Stimulated activated CD4-positive, alpha-beta T cell treated with anti-CD3 and anti-CD28 coated beads, Interleukin-2, amount 100 ng/mL, for 4 hours (primary cell): ENCODE results near the gene PIGC.

ENCODE experiments used
- DNase-seq: peaks from one replicate; pipeline ENCODE4 v3.0.0-alpha.2; 2020; ENCODE audit warnings: low read depth

Gene PIGC

DNA sequence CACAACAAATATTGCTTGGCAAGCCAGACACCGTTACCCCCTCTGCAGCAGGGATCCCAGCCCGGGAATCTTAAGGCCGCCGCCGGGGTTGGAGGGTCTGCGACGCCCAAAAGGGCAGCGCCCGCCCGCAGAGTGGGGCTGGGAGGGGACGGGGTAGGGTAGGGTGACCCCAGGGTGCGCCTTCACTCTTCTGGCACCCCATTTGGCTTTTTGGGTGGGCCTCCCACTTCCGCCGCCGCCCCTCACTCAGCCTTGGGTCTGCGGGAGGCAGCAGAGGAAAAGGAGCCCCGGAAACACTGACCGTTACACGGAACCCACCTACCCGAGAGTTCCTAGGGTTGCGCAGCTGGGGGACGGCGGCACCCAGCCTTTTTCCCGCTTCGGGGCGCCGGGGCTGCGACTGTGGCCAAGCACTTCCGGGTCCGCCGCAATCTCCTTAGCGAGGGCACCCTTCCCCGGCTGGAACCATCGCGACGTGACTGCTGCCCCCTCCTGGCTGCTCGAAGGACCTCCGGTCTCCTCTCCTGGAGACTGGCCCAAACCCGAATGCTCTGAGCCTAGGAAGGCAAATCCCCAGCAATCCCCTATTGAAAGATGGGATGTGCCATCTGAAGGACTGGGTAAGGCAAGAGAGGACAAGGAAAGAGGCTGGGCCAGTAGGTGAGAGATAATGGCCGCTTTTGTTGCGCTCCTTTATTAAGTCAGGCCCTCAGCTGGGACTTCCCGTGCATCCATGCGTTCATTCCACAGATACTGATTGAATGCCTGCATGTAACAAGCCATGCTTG lies at the start of gene PIGC:
TSS of gene PIGC (minus strand) at position 404 of the 788 bp plus-strand sequence. CDS start 1,447 bp downstream, outside the sequence.
- DNase-seq: peak; percentile 87

DNA sequence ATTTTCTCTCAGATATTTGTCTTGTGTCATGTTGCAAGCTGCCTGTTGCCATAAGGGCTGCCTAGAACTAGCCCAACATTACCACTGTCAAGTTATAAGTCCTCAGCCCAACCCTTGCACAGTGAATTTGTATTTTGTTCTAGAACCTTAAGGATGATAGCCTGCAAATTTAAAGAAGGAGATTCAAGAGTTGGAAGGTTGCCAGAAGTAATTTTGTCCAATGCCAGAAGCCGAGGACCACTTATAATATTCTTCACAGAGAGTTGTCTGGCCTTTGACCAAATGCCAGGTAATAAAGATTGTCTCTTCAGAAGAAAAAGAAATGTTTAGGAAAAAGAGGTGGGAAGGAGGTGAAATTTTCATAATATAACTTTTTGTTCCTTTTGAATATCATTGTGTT lies 48.6 kb upstream of the PIGC start:
- no peak for DNase-seq

DNA sequence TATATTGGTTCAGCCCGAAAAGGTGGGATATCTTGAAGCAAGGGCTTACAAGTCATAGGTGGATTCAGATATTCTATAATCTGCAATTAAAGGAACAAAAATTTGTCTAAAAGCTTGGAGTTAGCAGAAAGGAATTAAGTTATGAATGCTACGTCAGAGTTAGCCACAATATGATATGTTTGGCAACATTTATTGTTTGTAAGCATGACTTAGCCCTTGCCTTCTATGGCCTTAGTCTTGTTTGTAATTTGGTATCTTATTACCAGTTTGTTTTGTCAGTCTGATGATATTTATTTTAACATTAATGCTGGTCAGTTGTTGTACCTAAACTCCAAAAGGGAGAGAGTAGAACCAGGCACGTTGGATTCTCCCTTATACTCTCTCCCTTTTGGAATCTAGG lies 46.0 kb upstream of the PIGC start:
- DNase-seq: no peak

DNA sequence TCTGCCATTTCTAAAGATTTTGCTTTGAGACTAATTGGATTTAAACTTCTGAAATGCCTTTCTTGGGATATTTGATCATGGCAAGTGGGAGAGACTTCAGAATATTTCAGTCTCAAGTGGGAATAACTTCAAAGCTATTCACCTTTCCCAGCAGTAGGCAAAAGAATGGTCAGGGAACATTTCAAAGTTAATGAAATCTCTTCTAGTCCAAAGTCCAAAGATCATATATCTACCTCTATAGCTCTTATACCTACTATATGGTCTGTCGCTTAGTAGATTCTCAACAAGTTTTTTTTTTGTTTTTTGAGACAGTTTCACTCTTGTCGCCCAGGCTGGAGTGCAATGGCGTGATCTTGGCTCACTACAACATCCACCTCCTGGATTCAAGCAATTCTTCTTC lies 44.5 kb upstream of the PIGC start:
- no peak for DNase-seq

DNA sequence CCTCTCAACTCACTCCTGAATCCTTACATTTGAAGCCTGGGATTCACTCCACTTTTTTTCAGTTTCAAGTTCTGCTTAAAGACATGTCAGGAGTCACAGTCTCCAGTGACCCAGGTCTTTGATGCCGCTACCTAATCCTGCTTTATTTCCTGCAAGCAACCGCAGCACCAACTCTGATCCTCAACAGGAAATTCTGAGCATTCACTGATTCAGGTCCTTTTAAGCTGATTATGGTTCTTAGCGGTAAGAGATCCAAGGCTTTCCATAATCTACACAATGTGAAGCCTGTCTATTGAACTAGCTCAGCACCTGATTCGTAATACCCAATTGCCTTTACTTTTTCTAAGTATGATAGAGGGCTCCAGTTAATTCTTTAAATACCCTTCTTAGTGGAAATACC lies 43.7 kb upstream of the PIGC start:
- DNase-seq: no peak

DNA sequence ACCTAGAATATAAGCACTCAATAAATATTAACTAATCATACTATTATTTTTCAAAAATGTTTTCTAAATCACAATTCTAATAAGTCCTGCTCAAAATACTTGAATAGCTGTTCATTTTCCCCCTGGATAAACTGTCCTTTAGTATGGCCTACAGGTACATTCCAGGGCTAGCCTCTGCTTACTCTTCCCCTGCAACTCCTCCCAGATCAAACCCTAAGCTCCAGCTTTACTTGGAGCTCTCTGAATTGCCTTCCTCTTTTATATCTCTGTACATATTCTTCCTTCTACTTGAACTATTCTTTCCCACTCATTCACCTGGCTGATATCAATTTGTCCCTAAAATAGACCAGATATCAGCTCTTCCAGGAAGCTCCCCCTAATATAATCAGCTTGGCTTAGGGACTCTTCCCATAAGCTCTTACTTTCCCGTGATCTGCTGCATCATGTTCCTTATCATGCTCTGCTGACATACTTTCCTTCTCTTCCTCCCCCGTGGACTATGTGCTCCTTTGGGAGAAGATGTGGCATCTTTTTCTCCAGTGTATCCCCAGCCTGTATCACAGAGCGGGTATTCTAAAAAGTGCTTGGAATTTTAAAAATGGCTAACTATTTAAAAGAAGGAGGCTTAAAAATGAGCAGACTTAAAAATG lies 43.1 kb upstream of the PIGC start:
- DNase-seq: no peak

DNA sequence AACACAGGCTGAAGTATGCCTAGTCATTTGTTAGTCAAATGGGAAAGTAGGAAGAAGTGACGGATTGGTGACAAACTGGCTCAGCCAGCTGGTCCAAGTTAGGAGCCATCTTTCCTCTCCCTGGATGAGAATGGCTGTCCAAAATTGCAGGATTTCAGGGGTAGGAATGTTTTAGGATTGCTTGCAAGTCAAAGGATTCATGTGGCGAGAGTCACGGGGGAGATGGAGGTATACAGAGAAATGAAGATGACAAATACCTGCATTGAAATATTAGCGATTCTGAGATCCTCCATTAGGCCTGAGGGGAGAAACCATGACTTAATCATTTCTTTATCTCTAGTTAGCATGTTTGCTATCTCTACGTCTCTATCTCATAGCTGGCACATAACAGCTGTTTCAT lies 41.8 kb upstream of the PIGC start:
- no peak for DNase-seq

DNA sequence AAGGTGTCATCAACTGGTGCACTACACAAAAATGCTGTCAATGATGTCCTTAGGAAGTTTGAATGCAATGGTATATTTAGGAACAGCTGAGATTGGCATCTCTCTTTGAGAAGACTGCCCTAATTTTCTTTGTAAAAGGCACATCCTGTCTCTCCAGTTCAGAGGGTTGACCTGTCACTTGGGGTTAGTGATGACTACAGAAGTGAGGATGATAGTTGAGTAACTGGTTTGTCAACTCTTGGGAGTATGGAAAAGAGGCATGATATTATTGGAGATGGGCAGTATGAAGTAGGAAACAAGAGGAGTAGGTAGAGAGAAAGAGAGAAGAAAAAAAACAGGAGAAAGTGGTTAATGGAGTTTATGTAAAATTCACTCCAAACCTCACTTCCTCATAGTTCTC lies 40.4 kb upstream of the PIGC start:
- no peak for DNase-seq

DNA sequence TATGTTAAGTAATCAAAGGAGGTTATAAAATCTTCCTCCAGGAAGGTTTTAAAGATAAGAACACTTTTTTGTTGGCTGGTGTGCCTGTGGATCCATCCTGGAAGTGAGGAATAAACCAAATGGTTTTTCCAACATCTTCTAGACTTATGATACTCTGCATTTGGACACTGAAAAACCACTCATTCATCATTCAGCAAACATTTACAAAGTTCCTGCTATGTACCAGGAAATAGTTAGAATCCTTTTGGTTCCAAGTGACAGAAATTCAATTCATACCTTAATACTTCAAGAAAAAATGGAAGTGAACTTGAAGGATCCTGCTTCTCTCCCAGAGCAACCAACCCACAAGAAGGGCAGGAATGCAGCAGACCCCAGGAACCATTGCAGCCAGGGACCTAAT lies 39.6 kb upstream of the PIGC start:
- no peak for DNase-seq

DNA sequence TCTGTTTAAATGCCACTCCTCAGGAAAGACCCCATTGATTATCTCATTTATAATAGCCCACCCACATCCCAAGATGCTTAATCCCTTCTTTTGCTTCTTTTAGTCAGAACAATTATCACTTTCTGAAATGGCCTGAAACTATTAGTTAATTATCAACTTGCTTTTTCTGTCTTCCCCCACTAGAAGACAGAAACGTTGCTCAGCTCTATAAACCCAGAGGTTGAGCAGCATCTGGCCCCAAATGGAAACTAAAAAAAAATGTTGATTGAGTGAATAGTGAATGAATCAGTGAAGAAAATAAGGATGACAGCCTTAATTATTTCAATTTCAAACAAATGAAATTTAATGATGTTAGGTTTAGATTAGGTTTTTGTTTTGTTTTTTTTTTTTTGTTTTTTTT lies 38.2 kb upstream of the PIGC start:
- no peak for DNase-seq

DNA sequence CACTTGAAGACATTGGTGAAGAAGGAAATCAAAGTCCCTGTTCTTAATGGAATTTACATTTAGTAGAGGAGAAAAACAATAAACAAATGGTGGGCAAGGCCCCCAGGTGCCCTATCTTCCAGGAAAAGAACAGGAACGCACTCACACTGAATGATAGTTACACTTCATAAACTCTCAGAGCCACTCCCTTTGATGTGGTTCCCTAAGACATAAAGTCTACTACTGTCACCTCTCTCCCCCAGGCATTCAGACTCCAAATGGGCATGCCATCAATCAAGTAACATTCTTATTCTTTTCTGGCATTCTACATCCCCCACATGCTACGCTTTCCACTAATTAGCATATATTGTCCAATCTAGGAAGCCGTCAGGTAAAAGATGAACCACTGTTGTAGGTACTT lies 36.6 kb upstream of the PIGC start:
- DNase-seq: no peak

DNA sequence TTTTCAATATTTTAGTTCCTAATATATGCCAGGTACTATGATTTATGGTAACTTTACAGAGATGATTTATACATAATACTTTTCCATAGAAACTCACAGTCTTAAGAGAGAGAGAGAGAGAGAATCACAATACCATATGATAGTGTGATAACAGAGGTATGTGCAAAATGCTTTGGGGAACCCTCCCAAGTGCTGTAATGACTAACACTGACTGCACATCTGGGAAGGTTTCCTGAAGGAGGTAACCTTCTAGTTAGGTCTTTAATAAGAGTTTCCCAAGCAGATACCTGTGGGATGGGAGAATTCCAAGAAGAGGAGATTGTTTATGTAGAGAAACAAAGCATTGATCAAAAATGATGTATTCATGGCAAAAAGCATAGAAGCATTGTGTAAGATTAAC lies 34.6 kb upstream of the PIGC start:
- DNase-seq: no peak

DNA sequence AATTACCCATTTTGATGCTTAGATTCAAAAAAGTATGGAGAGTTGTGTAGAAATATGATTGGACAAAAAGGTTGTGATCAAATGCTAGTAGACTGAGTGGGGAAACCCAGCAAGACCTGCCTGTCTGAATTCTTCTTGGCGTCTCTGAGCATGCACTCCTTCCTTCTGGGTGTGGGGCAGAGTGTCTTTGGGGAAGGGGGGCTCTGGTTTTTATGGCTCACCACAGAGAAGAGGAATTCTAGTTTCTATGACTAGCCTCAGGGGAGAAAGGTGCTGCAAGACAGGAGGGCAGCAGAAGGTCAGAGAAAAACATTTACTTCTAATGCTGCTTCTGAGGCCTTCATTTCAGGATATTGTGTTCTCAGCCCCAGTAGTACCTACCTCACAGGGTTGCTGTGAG lies 33.9 kb upstream of the PIGC start:
- DNase-seq: no peak

DNA sequence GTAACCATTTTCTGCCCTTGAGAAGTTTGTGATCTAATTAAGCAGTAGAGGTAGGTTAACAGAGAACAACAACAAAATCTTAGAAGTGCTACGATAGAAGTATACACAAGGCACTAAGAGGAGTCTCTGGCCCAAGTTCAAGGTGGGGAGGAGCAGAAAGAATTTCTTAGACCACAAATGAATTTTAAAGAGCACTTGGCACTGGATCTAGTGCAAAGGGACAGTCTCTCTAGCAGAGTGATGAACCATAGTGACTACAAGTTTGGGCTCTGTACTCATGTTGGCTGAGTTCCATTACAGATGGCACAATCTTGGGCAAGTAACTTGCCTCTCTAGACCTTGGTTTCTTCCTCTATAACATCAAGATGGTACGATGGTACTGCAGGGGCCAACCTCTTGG lies 33.3 kb upstream of the PIGC start:
- DNase-seq: no peak

DNA sequence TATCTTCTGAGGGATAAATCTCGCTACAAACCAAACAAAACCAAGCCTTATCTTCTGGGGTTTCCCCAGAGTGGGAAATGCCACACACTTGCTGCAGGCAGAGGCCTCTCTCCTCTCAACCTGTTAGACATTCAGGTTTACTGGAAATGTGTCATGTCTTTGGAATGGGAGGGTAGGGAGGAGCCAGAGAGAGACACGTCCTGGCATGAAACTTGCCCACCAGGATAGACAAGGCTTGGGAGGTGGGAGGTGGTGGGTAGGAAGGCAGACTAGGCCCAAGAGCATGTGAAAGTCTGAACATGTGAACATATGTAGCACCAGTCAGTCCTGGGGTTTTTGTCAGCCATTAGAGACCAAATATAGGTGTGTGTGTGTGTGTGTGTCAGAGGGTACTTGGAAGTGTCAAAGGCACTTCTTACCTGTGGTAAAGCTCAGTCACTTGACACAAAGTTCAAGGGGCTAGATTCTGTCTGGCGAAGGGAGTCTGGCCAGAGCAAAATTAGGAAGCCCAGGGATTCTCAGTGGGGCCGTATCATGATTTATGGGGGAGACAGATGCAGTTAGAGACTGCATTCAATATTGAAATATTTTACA lies 32.4 kb upstream of the PIGC start:
- DNase-seq: no peak

DNA sequence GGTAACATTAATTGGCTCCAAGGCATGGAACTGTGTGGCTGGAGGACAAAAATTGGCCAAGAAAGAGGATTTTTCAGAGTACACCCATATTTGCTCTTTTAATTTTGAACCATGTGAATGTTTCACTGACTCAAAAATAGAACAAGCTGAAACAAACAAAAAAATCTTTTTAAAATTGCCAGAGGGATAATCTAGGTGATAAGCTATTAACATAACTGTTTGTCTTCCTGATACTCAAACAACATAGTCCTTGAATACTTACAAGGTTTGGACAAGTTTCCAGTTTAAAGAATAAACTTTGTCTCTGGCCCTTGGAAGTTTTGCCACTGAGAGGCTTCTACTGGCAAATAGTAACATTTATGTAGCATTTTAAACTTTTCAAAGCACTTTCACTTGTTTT lies 30.0 kb upstream of the PIGC start:
- no peak for DNase-seq

DNA sequence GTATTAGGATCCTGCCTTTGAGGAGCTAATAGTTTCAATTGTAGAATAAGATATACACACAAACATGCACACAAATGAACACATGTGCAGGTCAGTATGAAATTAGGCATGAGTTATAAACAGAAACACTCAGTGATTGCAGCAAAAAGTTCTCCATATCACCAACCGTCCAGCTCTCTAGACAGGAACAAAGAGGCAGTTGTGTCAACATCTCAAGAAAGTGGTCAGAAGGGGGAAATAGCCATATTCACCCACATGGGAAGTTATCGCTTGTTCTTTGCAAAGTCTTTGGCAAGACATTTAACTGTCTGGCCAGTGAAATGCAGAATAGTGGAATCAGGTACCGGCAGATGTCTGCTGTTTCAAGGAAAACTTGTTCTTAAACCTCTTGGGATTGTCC lies 29.4 kb upstream of the PIGC start:
- DNase-seq: no peak

DNA sequence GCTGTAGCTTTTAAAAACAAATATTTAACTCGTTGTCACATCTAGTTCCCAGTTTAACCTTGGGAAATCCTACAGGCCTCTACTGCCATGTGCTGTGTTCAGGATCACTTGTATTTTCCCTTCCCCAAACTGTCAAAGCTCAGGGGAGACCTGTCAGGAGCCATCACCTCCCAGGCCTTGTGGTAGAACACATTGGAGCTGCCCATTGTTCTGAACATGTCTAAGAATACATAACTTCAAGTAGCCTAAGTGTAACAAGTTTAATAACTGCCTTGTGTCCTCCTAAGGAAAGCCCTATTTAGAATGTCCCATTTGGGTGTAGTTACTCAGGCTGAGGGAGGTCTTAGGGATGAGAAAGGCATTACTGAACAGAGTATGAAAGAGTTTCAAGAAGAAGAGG lies 28.6 kb upstream of the PIGC start:
- DNase-seq: no peak

DNA sequence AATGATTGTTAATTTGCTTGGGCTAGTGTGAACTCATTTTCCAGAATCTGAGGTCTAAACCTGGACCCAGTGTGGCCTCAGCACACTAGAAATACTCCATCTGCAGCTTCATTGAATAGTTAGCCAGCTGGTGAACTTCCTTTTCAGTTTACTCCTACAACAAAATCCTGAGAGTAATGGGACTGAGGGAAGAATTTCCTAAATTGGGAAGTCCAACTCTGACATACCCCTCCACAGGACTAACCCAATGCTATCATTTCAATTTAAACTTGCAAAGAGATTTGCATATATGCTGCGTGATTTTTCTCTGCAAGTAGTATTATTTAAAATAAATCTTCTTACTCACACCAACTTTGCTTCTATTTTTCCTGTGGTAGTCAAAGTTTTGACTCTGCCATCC lies 27.8 kb upstream of the PIGC start:
- DNase-seq: no peak

DNA sequence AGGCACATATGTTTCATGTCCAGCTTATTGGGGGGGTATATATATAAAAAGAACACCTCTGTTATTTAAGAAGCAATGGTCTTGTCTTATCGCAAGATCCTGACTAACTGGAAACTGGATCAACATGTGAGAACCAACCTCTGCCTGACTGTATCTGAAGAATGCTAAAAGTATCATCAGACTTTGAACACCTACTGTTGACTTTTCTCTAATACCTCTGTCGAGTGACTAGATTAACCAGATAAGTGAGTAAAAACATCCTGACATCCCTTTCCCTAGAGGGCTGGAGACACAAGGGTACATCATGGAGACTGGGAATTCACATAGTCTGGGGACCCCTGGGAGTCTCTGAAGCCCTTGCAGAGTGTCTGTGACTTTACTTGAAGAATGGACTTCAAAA lies 26.3 kb upstream of the PIGC start:
- DNase-seq: no peak

DNA sequence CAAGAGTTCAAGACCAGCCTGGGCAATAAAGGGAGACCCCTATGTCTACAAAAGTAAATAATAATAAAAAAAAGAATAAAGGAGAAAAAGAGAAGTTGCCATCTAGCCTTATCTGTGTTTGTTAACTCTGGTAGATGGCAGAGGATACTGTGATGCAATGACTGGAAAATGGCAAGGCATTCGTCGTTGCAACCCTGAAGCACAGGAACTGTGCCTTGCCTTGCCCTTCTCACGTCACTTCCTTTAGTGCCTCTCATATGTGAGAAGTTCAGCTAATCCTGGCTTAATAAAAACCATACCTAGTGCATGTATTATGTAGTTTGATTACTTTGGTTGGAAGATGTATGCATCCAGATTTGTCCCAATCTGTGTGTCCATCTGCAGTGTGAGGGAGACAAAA lies 25.8 kb upstream of the PIGC start:
- no peak for DNase-seq

DNA sequence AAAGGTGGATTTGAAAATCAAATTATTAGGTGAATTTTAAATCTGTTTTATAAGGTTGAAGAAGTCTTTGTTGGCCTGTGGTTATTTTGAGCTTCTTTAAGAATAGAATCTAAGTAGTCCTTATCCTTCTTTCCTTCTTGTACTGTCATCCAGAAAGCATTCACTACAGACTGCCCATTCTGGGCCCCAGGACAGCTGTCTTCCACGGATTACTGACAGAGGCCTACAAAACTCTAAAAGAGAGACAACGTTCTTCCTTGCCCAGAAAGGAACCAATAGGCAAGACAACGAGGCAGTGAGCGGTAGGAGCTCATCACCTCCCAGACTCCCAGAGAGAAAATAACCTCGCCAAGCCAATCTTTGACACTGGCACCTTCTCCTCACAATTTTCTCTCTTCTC lies 24.4 kb upstream of the PIGC start:
- no peak for DNase-seq

DNA sequence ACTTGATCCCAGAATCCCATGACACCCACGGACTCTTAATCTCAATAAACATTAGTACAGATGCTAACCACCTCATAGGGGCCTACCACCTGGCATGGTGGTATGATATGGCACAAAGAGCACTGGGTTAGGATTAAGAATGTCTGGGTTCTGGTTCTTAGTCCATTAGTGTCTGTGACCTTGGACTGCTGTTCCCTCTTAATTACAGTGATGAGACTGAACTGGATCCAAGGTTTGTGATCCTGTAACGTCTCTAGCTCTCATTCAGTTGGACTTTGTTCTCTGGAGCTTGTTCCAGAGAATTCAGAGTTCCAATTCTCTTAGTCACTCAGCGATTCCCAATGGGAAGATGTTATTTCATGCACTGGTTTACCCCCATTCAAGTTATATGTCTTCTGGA lies 23.6 kb upstream of the PIGC start:
- no peak for DNase-seq
